ENCODE results near the gene MYEF2. TPM values are rescaled to one million over a fixed set of nuclear protein-coding genes. Genes with fewer than 3 reads are reported as not detected.

Gene MYEF2
- total and polyA plus RNA-seq, 10 donors, result 8.1 to 41.3 (median 18.3) TPM

- 40 to 51% (median 46%) methylated on average over 2 of the region's 2 CpGs for WGBS, 5 donors
- Histone ChIP-seq H3K4me3 (no peak overlapping the region), H3K4me1 (peaks cover 0 to 10% (median 2%) of the 10 kb centered on the region in 6 donors), H3K36me3 (no peaks in the 10 kb centered on the region), H3K27ac (no peak overlapping the region), H3K9me3 (no peaks in the 10 kb centered on the region), H3K27me3 (replicated peaks in 1 of 7) (peaks cover 0 to 22% (median 9%) of the 10 kb centered on the region in 7 donors)
- DNase-seq, result no peak
- intact Hi-C loops (cut with DNase I; ENCODE audit: low total_unique reads), result no loop called here
- TF ChIP-seq, protein P1, sequence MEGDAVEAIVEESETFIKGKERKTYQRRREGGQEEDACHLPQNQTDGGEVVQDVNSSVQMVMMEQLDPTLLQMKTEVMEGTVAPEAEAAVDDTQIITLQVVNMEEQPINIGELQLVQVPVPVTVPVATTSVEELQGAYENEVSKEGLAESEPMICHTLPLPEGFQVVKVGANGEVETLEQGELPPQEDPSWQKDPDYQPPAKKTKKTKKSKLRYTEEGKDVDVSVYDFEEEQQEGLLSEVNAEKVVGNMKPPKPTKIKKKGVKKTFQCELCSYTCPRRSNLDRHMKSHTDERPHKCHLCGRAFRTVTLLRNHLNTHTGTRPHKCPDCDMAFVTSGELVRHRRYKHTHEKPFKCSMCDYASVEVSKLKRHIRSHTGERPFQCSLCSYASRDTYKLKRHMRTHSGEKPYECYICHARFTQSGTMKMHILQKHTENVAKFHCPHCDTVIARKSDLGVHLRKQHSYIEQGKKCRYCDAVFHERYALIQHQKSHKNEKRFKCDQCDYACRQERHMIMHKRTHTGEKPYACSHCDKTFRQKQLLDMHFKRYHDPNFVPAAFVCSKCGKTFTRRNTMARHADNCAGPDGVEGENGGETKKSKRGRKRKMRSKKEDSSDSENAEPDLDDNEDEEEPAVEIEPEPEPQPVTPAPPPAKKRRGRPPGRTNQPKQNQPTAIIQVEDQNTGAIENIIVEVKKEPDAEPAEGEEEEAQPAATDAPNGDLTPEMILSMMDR (IDR thresholded peaks at IDR 0.05 in 8 of 11, conservative IDR thresholded peaks at IDR 0.05 in 3 of 11), result no peak
- TF ChIP-seq POLR2A (IDR thresholded peaks at IDR 0.05), result no peak
- no peak for TF ChIP-seq POLR2AphosphoS5 (IDR thresholded peaks at IDR 0.05)
These were observed 4.7 kb upstream of the MYEF2 start for GRCh38 chr15:48182749-48183148.

DNA sequence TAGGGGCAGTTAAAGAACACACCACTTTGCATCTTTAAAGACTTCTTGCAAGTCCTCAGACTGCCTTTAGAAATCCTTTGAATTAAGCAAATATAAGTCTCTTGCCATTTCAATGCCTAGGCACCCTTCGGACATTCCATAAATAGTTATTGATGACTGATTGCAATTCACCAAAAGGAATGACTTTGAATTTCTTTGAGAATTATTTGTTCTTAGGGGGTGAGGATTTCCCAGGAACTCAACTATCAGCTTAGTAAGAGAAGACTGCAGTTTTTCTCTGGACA is 495 bp upstream of the MYEF2 start:
- WGBS, 5 donors, result 85 to 96% (median 89%) methylated on average over 1 of the region's 1 CpG
- Histone ChIP-seq H3K4me3 (peak overlapping the region in 7 of 8 donors; percentile 54 to 82 (median 65)), H3K4me1 (peaks cover 0 to 25% (median 13%) of the 10 kb centered on the region in 6 donors), H3K36me3 (no peaks in the 10 kb centered on the region), H3K27ac (peak overlapping the region in 4 of 8 donors; percentile 78 to 90 (median 85)), H3K9me3 (no peaks in the 10 kb centered on the region), H3K27me3 (replicated peaks in 1 of 7) (peaks cover 0 to 29% (median 11%) of the 10 kb centered on the region in 7 donors)
- intact Hi-C loops (cut with DNase I; ENCODE audit: low total_unique reads), result no loop called here
- TF ChIP-seq POLR2AphosphoS5 (IDR thresholded peaks at IDR 0.05), result no peak
- TF ChIP-seq, protein P1 (IDR thresholded peaks at IDR 0.05 in 8 of 11, conservative IDR thresholded peaks at IDR 0.05 in 3 of 11), result no peak
- no peak for TF ChIP-seq POLR2A (IDR thresholded peaks at IDR 0.05)
- no peak for DNase-seq

DNA sequence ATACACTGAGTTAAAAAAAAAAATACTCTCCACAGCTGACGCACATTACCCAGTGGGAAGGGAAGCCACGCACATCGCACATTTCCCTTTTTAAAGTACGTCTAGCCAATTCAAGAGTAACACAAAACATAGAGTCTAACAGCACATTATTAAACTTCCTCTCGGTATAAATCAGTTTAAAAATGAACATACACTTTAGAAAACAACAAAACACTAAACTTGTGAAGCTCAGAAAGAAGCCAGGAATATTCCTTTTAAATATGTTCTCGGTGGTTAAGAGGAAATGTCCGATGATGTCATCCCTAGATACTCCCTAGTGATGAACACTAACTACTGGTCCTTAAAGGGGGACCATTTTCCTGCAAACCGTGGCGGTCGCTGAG is 721 bp downstream of the MYEF2 start:
- H3K9me3 ChIP-seq, result peaks cover 0 to 3% (median 0%) of the 10 kb centered on the region in 8 donors

GRCh38 chr15:48176957-48177356 is 1.1 kb downstream of the MYEF2 start:
- Histone ChIP-seq H3K27ac (peak overlapping the region in 5 of 8 donors; percentile 76 to 90 (median 82)), H3K27me3 (replicated peaks in 1 of 7) (peaks cover 0 to 20% (median 11%) of the 10 kb centered on the region in 7 donors), H3K4me1 (peaks cover 0 to 25% (median 13%) of the 10 kb centered on the region in 6 donors), H3K4me3 (peak overlapping the region in 5 of 8 donors; percentile 54 to 82 (median 65)), H3K9me3 (peaks cover 0 to 7% (median 0%) of the 10 kb centered on the region in 8 donors), H3K36me3 (no peaks in the 10 kb centered on the region)
- TF ChIP-seq POLR2AphosphoS5 (IDR thresholded peaks at IDR 0.05), result no peak
- TF ChIP-seq, protein P1 (IDR thresholded peaks at IDR 0.05 in 8 of 11, conservative IDR thresholded peaks at IDR 0.05 in 3 of 11), result no peak
- no peak for TF ChIP-seq POLR2A (IDR thresholded peaks at IDR 0.05)
- DNase-seq, result no peak
- WGBS, 5 donors, result 66 to 82% (median 73%) methylated on average over 2 of the region's 2 CpGs
- intact Hi-C loops (cut with DNase I; ENCODE audit: low total_unique reads), result loop anchor here (2.0 kb wide), 1 partner anchor 20 kb away; no protein-coding TSS in a partner anchor

More for the DNA sequence above, 721 bp downstream of the MYEF2 start:
- DNase-seq, result no peak
- Histone ChIP-seq H3K36me3 (no peaks in the 10 kb centered on the region), H3K4me1 (peaks cover 0 to 25% (median 13%) of the 10 kb centered on the region in 6 donors), H3K27me3 (replicated peaks in 1 of 7) (peaks cover 0 to 25% (median 11%) of the 10 kb centered on the region in 7 donors), H3K4me3 (peak overlapping the region; percentile 54 to 82 (median 64)), H3K27ac (peak overlapping the region; percentile 71 to 90 (median 82))
- intact Hi-C loops (cut with DNase I; ENCODE audit: low total_unique reads), result loop anchor here (2.0 kb wide), 1 partner anchor 21 kb away; no protein-coding TSS in a partner anchor
- TF ChIP-seq POLR2A (IDR thresholded peaks at IDR 0.05) (no peak), POLR2AphosphoS5 (IDR thresholded peaks at IDR 0.05) (no peak)
- TF ChIP-seq, protein P1 (IDR thresholded peaks at IDR 0.05 in 8 of 11, conservative IDR thresholded peaks at IDR 0.05 in 3 of 11), result no peak
- WGBS, 5 donors, result 1% methylated on average over 10 of the region's 10 CpGs

All from spleen (tissue), 11 donors.